ENCODE results near the gene DAP. TPM values are rescaled to one million over a fixed set of nuclear protein-coding genes. Genes with fewer than 3 reads are reported as not detected.

DAP gene
- polyA plus RNA-seq, 1 experiment, result 117 TPM

DNA sequence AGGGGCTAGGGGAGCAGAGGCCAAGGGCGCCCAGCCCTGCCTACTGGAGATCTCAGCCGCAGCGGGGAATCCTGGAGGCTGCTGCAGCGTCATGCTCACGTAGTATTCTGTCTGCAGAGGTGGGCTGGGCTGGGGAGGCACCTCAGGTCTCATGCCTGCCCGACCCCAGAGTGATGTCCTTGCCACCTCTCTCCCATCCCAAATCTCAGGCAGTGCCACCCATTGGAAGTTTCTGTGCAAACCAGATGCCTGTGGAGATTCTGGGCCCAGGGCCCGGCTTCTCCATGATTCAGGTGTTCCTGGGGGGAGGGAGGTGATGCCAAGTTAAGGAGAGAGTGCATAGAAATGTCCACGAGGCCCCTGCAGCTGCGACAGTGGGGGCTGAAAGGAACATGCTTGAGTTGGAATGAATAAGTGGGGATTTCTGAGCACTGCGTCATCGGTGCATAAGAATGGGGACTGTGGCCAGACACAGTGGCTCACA is 125.1 kb downstream of the DAP start:
- no peak overlapping the region for H3K4me3 ChIP-seq (ENCODE audit: low read depth, low read length)
- peaks cover 16% of the 10 kb centered on the region for H3K9me3 ChIP-seq (ENCODE audit: control insufficient read depth, insufficient read depth, low read length)
- TF ChIP-seq, protein P1, sequence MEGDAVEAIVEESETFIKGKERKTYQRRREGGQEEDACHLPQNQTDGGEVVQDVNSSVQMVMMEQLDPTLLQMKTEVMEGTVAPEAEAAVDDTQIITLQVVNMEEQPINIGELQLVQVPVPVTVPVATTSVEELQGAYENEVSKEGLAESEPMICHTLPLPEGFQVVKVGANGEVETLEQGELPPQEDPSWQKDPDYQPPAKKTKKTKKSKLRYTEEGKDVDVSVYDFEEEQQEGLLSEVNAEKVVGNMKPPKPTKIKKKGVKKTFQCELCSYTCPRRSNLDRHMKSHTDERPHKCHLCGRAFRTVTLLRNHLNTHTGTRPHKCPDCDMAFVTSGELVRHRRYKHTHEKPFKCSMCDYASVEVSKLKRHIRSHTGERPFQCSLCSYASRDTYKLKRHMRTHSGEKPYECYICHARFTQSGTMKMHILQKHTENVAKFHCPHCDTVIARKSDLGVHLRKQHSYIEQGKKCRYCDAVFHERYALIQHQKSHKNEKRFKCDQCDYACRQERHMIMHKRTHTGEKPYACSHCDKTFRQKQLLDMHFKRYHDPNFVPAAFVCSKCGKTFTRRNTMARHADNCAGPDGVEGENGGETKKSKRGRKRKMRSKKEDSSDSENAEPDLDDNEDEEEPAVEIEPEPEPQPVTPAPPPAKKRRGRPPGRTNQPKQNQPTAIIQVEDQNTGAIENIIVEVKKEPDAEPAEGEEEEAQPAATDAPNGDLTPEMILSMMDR (IDR thresholded peaks at IDR 0.05; ENCODE audit: low read depth, low read length), result no peak
- ChIA-PET POLR2A (no interaction called here), CTCF (interaction anchor here (1.3 to 2.4 kb wide), 2 partner anchors 183 to 184 kb away, joined by 5 to 12 read pairs; no protein-coding TSS in a partner anchor)
- no peaks in the 10 kb centered on the region for H3K27me3 ChIP-seq (ENCODE audit: control insufficient read depth, insufficient read depth, low read length)
- DNase-seq (ENCODE audit: low read depth, low spot score), result no peak
- peak overlapping the region; percentile 31 for H3K27ac ChIP-seq (ENCODE audit: low read depth, low read length)

DNA sequence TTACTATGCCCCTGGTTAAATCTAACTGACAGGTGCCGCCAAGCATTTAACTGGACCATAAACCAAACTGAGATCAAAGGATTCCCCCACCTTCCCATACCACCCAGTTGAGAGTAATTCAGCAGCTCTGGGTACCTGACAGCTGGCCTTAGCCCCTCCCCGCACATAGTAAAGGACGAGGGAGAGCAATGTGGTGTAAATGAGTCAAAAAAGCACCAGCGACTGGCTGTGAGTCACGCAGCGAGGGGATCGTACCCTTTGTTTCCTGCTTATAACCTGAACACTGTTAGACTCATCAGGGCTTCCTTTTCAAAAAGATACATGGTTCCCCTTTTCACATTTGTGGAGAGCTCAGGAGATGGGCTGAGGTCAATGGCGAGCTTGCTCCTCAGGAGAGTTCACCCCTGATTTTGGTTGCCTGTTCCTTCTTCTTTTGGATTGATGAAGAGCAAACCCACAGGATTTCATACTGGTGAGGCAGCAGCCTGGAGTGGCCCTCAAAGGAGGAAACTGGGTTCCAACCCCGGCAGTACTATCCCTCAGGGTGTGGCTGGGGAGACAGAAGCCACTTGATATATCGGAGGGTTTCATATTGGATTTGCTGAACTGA is 125.7 kb downstream of the DAP start:
- CTCF ChIA-PET, result interaction anchor here (2.4 kb wide), 1 partner anchor 183 kb away, joined by 12 read pairs; no protein-coding TSS in a partner anchor
- TF ChIP-seq, protein P1 (IDR thresholded peaks at IDR 0.05; ENCODE audit: low read depth, low read length), result no peak
- Histone ChIP-seq H3K9me3 (ENCODE audit: control insufficient read depth, insufficient read depth, low read length) (peaks cover 16% of the 10 kb centered on the region), H3K4me3 (ENCODE audit: low read depth, low read length) (no peak overlapping the region), H3K27me3 (ENCODE audit: control insufficient read depth, insufficient read depth, low read length) (no peaks in the 10 kb centered on the region), H3K27ac (ENCODE audit: low read depth, low read length) (peak overlapping the region; percentile 31)
- no peak for DNase-seq (ENCODE audit: low read depth, low spot score)
- POLR2A ChIA-PET, result no interaction called here

DNA sequence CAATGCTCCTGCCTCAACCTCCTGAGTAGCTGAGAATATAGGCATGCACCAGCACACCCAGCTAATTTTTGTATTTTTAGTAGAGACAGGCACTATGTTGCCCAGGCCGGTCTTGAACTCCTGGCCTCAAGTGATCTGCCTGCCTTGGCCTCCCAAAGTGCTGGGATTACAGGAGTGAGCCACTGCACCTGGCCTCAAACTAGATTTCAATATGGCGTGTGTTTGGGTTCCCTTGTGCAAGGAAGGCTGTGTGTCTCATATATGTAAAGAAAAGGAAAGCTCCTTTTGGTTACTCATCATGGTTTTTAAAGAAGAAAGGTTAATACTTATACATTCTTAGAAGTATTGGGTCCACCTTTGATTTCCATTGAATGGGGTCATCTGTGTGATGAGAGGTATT is 126.5 kb downstream of the DAP start:
- H3K27ac ChIP-seq (ENCODE audit: low read depth, low read length), result no peak overlapping the region
- TF ChIP-seq, protein P1 (IDR thresholded peaks at IDR 0.05; ENCODE audit: low read depth, low read length), result no peak
- CTCF ChIA-PET, result interaction anchor here (2.4 kb wide), 1 partner anchor 182 kb away, joined by 12 read pairs; no protein-coding TSS in a partner anchor
- no peak overlapping the region for H3K4me3 ChIP-seq (ENCODE audit: low read depth, low read length)
- peaks cover 11% of the 10 kb centered on the region for H3K9me3 ChIP-seq (ENCODE audit: control insufficient read depth, insufficient read depth, low read length)
- H3K27me3 ChIP-seq (ENCODE audit: control insufficient read depth, insufficient read depth, low read length), result no peaks in the 10 kb centered on the region
- POLR2A ChIA-PET, result interaction anchor here (0.6 kb wide), 1 partner anchor 81 kb away, joined by 6 read pairs; no protein-coding TSS in a partner anchor
- DNase-seq (ENCODE audit: low read depth, low spot score), result no peak

DNA sequence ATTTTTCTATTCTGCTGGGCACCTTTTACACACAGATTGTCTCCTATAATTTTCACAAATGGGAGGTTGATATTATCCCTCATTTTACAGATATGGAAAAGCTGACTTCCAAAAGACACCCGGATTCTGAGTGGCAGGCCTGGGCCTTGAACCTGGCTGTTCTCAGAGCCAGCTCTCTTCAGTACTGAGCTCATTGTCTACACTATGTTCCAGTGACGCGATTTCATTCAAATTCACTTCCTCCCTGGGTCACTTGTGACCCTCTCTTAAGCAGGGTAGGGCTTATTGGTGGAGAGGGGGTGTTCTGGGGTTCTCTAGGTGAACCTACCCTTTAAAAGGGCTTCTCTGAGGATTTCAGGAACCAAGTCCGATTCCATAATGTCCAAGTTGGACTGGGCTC is 127.0 kb downstream of the DAP start:
- ChIA-PET CTCF (interaction anchor here (2.4 kb wide), 1 partner anchor 182 kb away, joined by 12 read pairs; no protein-coding TSS in a partner anchor), POLR2A (interaction anchor here (0.6 kb wide), 1 partner anchor 81 kb away, joined by 6 read pairs; no protein-coding TSS in a partner anchor)
- Histone ChIP-seq H3K27me3 (ENCODE audit: control insufficient read depth, insufficient read depth, low read length) (no peaks in the 10 kb centered on the region), H3K4me3 (ENCODE audit: low read depth, low read length) (no peak overlapping the region), H3K9me3 (ENCODE audit: control insufficient read depth, insufficient read depth, low read length) (peaks cover 11% of the 10 kb centered on the region), H3K27ac (ENCODE audit: low read depth, low read length) (no peak overlapping the region)
- DNase-seq (ENCODE audit: low read depth, low spot score), result no peak
- TF ChIP-seq, protein P1 (IDR thresholded peaks at IDR 0.05; ENCODE audit: low read depth, low read length), result no peak

Data from AG04450 (cell line).